GM23248 (cell line): ENCODE measurements around the gene PSMG4. TPM values are rescaled to one million over a fixed set of nuclear protein-coding genes. Genes with fewer than 3 reads are reported as not detected.

Experiments used
- DNase-seq: peaks from one replicate; pipeline ENCODE4 v3.0.0-alpha.2; 2015
- H2AFZ ChIP-seq: fragments of 200-600 bp; sonication (generic); 2 replicates; pipeline ENCODE4 v1.6.1; 2016; ENCODE audit warnings: antibody characterized with exemption
- H3F3A ChIP-seq: fragments of 200-600 bp; sonication (generic); 2 replicates; pipeline ENCODE4 v1.6.1; 2016; ENCODE audit warnings: mild to moderate bottlenecking, antibody characterized with exemption, mixed run types; ENCODE audit not compliant: insufficient read depth
- H3K27ac ChIP-seq: fragments of 200-600 bp; sonication (generic); 2 replicates; pipeline ENCODE4 v1.5.1; 2016; ENCODE audit warnings: mild to moderate bottlenecking
- H3K27me3 ChIP-seq: fragments of 200-600 bp; sonication (generic); replicated peaks from 2 replicates; pipeline ENCODE4 v1.6.1; 2016; ENCODE audit warnings: mild to moderate bottlenecking; ENCODE audit not compliant: insufficient read depth
- H3K36me3 ChIP-seq: fragments of 200-600 bp; sonication (generic); 2 replicates; pipeline ENCODE4 v1.6.1; 2016; ENCODE audit warnings: low read depth, mild to moderate bottlenecking
- H3K4me1 ChIP-seq: fragments of 200-600 bp; sonication (generic); 2 replicates; pipeline ENCODE4 v1.6.1; 2016; ENCODE audit warnings: mild to moderate bottlenecking; ENCODE audit not compliant: insufficient read depth
- H3K4me2 ChIP-seq: fragments of 200-600 bp; sonication (generic); one replicate; pipeline ENCODE4 v1.6.1; 2016; ENCODE audit warnings: mild to moderate bottlenecking; ENCODE audit not compliant: unreplicated experiment
- H3K4me3 ChIP-seq: fragments of 200-600 bp; sonication (generic); 2 replicates; pipeline ENCODE4 v1.5.1; 2016; ENCODE audit warnings: mild to moderate bottlenecking
- H3K79me2 ChIP-seq: fragments of 200-600 bp; sonication (generic); 2 replicates; pipeline ENCODE4 v1.6.1; 2016; ENCODE audit warnings: mild to moderate bottlenecking; ENCODE audit not compliant: insufficient read depth
- H3K9ac ChIP-seq: fragments of 200-600 bp; sonication (generic); 2 replicates; pipeline ENCODE4 v1.6.1; 2016; ENCODE audit warnings: mild to moderate bottlenecking
- H3K9me2 ChIP-seq: fragments of 200-600 bp; sonication (generic); 2 replicates; pipeline ENCODE4 v1.6.1; 2016; ENCODE audit warnings: mixed run types, mild to moderate bottlenecking, moderate library complexity; ENCODE audit not compliant: insufficient read depth
- H3K9me3 ChIP-seq: fragments of 200-600 bp; sonication (generic); one replicate; pipeline ENCODE4 v1.6.1; 2017; ENCODE audit warnings: low read depth
- H4K20me1 ChIP-seq: fragments of 200-600 bp; sonication (generic); 2 replicates; pipeline ENCODE4 v1.6.0; 2016; ENCODE audit not compliant: insufficient read depth
- EZH2 ChIP-seq: fragments of 200-600 bp; sonication (generic); IDR thresholded peaks from 2 replicates; pipeline ENCODE4 v1.6.1; 2018; ENCODE audit warnings: antibody characterized with exemption, mild to moderate bottlenecking; ENCODE audit not compliant: insufficient read depth, poor library complexity, severe bottlenecking
- EZH2phosphoT487 ChIP-seq: fragments of 200-600 bp; sonication (generic); IDR thresholded peaks from 2 replicates; pipeline ENCODE4 v1.6.1; 2018; ENCODE audit warnings: antibody characterized with exemption, moderate library complexity, mild to moderate bottlenecking, low read depth; ENCODE audit not compliant: insufficient read depth
- WGBS, 2 experiments: methylation state at CpG; one replicate each; pipeline ENCODE4 v1.1.6; 2015 to 2017; ENCODE audit warnings: low lambda C conversion rate in 2 of 2, low coverage in 1 of 2; ENCODE audit errors: missing lambda C conversion rate in 2 of 2; 5-methylcytosine and 5-hydroxymethylcytosine counted together
- in situ Hi-C: fragments of 300-500 bp; cut with MboI; formaldehyde crosslinking; loops from 2 replicates; pipeline ENCODE4 v1.15.0; 2020
- polyA plus RNA-seq: library from polyadenylated mRNA; unstranded; fragments of >200 nt; fragmentation: Nextera tagmentation; extraction: Ambion mirVana; gene quantifications from 2 replicates; pipeline ENCODE4 v1.2.1, GENCODE V29; 2016
- total RNA-seq: library from RNA; depleted of rRNA; stranded (reverse); fragments of >200 nt; shearing (Covaris generic); gene quantifications from 2 replicates; pipeline ENCODE4 v1.2.3, GENCODE V29; 2014

Gene PSMG4
- total and polyA plus RNA-seq, 2 experiments from 2014 or later = 20.0 to 46.9 TPM

- no peaks in the 10 kb centered on the region for H3K9me3 ChIP-seq
- no peak overlapping the region for H3K9ac ChIP-seq
- H3K27ac ChIP-seq = no peak overlapping the region
- H4K20me1 ChIP-seq = no peaks in the 10 kb centered on the region
- no peak overlapping the region for H3K4me2 ChIP-seq
- TF ChIP-seq EZH2 (no peak), EZH2phosphoT487 (no peak)
- no peak overlapping the region for H3K4me3 ChIP-seq
- no peaks in the 10 kb centered on the region for H3F3A ChIP-seq
- H3K79me2 ChIP-seq = no peaks in the 10 kb centered on the region
- no peaks in the 10 kb centered on the region for H3K9me2 ChIP-seq
- WGBS, 2 experiments = 87 to 88% methylated on average over 20 to 21 of the region's 21 CpGs
- H3K27me3 ChIP-seq = no peaks in the 10 kb centered on the region
- no peak overlapping the region for H2AFZ ChIP-seq
- H3K36me3 ChIP-seq = no peaks in the 10 kb centered on the region
- DNase-seq = no peak
- in situ Hi-C loops = no loop called here
- H3K4me1 ChIP-seq = no peaks in the 10 kb centered on the region
Observed at GRCh38 chr6:3288711-3289663, 30.2 kb downstream of the PSMG4 start.

- TF ChIP-seq EZH2 (no peak), EZH2phosphoT487 (no peak)
- in situ Hi-C loops = no loop called here
- Histone ChIP-seq H3K9ac (no peak overlapping the region), H4K20me1 (no peaks in the 10 kb centered on the region), H3K79me2 (no peaks in the 10 kb centered on the region), H3K27me3 (no peaks in the 10 kb centered on the region), H3K4me2 (no peak overlapping the region), H3K4me3 (no peak overlapping the region), H3K9me2 (no peaks in the 10 kb centered on the region), H3K4me1 (no peaks in the 10 kb centered on the region), H3F3A (no peaks in the 10 kb centered on the region), H3K9me3 (no peaks in the 10 kb centered on the region), H3K36me3 (no peaks in the 10 kb centered on the region), H3K27ac (no peak overlapping the region), H2AFZ (no peak overlapping the region)
- DNase-seq = no peak
- WGBS, 2 experiments = 76 to 83% methylated on average over 7 of the region's 7 CpGs
Observed at GRCh38 chr6:3289664-3290055, 30.9 kb downstream of the PSMG4 start.

DNA sequence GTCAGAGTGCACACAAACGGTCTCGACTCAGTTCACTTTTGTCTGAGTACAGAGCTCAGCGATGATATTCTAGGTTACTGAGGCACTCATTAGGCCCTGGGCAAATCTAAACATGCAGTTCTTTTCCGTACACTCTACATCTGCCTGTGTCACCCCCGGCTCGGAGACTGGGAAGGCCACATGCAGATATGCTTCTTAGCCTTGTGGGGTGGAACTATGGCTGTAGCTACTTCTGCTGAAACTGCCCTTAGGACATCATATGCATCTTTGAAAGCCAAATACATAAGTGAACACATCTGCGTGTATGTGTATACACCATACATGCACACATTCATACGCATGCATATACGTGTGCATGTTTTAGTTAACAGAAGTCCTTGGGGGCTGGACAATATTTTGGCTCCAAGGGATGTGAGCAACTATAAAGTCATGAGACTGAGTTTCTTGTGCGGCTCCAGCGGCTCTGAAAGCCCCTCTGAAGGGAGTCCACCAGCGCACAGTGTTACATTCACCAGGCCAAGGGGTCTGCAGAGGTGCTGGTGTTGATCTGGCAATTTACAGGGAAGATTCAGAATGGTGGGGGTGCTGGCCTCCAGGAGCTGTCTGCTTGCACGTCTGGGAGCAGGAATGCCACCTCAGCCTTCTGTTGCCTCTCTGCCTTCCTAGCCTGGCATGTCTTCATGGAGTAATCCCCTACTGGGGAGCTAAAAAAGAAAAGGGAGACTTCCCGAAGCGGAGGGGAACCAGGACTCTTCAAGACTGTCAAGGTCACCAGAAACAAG is 31.6 kb downstream of the PSMG4 start:
- no peak for DNase-seq
- no peaks in the 10 kb centered on the region for H3K27me3 ChIP-seq
- no peaks in the 10 kb centered on the region for H4K20me1 ChIP-seq
- no peak overlapping the region for H3K27ac ChIP-seq
- no peaks in the 10 kb centered on the region for H3K4me1 ChIP-seq
- H2AFZ ChIP-seq = no peak overlapping the region
- H3K9ac ChIP-seq = no peak overlapping the region
- H3K4me3 ChIP-seq = no peak overlapping the region
- H3F3A ChIP-seq = no peaks in the 10 kb centered on the region
- no peaks in the 10 kb centered on the region for H3K36me3 ChIP-seq
- no peak for TF ChIP-seq EZH2phosphoT487
- no peak for TF ChIP-seq EZH2
- no peaks in the 10 kb centered on the region for H3K9me3 ChIP-seq
- in situ Hi-C loops = no loop called here
- no peaks in the 10 kb centered on the region for H3K79me2 ChIP-seq
- H3K9me2 ChIP-seq = no peaks in the 10 kb centered on the region
- WGBS, 2 experiments = 90 to 92% methylated on average over 15 of the region's 15 CpGs
- H3K4me2 ChIP-seq = no peak overlapping the region

DNA sequence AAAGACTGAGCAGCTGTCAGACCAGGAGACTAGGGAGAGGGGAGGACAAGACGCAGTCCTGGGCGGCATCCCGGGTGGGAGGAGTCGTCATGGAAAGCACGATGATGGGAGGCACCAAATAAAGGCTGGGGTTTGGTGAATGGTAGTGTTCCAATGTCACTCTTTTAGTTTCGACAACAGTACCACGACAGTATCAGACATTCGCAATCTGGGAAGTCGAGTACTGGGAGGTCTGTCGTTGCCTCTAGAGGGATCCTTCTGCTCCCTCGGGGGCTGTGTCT is 32.1 kb downstream of the PSMG4 start:
- H2AFZ ChIP-seq = no peak overlapping the region
- no peak overlapping the region for H3K27ac ChIP-seq
- H3K9me3 ChIP-seq = no peaks in the 10 kb centered on the region
- no peaks in the 10 kb centered on the region for H3K4me1 ChIP-seq
- no peaks in the 10 kb centered on the region for H3K27me3 ChIP-seq
- no peak for TF ChIP-seq EZH2phosphoT487
- in situ Hi-C loops = no loop called here
- DNase-seq = no peak
- H3K9ac ChIP-seq = no peak overlapping the region
- H3K9me2 ChIP-seq = no peaks in the 10 kb centered on the region
- 89 to 90% methylated on average over 11 of the region's 11 CpGs for WGBS, 2 experiments
- H3K4me2 ChIP-seq = no peak overlapping the region
- no peaks in the 10 kb centered on the region for H3K79me2 ChIP-seq
- no peak overlapping the region for H3K4me3 ChIP-seq
- no peaks in the 10 kb centered on the region for H4K20me1 ChIP-seq
- no peaks in the 10 kb centered on the region for H3K36me3 ChIP-seq
- no peaks in the 10 kb centered on the region for H3F3A ChIP-seq
